Measurements from ENCODE around the gene UST.
A peak's percentile ranks its signal among the peaks of the same experiment; 100 is the strongest.

Gene UST

GRCh38 chr6:149041953-149042352 is 295.1 kb downstream of the UST start:
- in situ Hi-C loops (cut with MboI; ENCODE audit: low pct_unique_long_range_greater_than_20kb, low sequenced_read_pairs, unreplicated experiment), result no loop called here
- TF ChIP-seq CTCF (IDR thresholded peaks at IDR 0.05; ENCODE audit: extremely low read depth, insufficient read depth, missing control alignments), result no peak
- DNase-seq (ENCODE audit: low spot score), result no peak

GRCh38 chr6:149043476-149044130 is 296.8 kb downstream of the UST start:
- in situ Hi-C loops (cut with MboI; ENCODE audit: low pct_unique_long_range_greater_than_20kb, low sequenced_read_pairs, unreplicated experiment), result no loop called here
- no peak for DNase-seq (ENCODE audit: low spot score)
- peak; percentile 46 for TF ChIP-seq CTCF (IDR thresholded peaks at IDR 0.05; ENCODE audit: extremely low read depth, insufficient read depth, missing control alignments)

GRCh38 chr6:149044528-149044927 is 297.7 kb downstream of the UST start:
- DNase-seq (ENCODE audit: low spot score), result no peak
- no peak for TF ChIP-seq CTCF (IDR thresholded peaks at IDR 0.05; ENCODE audit: extremely low read depth, insufficient read depth, missing control alignments)
- in situ Hi-C loops (cut with MboI; ENCODE audit: low pct_unique_long_range_greater_than_20kb, low sequenced_read_pairs, unreplicated experiment), result no loop called here

GRCh38 chr6:149045404-149045803 is 298.6 kb downstream of the UST start:
- in situ Hi-C loops (cut with MboI; ENCODE audit: low pct_unique_long_range_greater_than_20kb, low sequenced_read_pairs, unreplicated experiment), result no loop called here
- peak; percentile 35 for TF ChIP-seq CTCF (IDR thresholded peaks at IDR 0.05; ENCODE audit: extremely low read depth, insufficient read depth, missing control alignments)
- DNase-seq (ENCODE audit: low spot score), result no peak

GRCh38 chr6:149046164-149046821 is 299.5 kb downstream of the UST start:
- DNase-seq (ENCODE audit: low spot score), result no peak
- in situ Hi-C loops (cut with MboI; ENCODE audit: low pct_unique_long_range_greater_than_20kb, low sequenced_read_pairs, unreplicated experiment), result no loop called here
- TF ChIP-seq CTCF (IDR thresholded peaks at IDR 0.05; ENCODE audit: extremely low read depth, insufficient read depth, missing control alignments), result no peak

GRCh38 chr6:149046822-149047246 is 300.0 kb downstream of the UST start:
- in situ Hi-C loops (cut with MboI; ENCODE audit: low pct_unique_long_range_greater_than_20kb, low sequenced_read_pairs, unreplicated experiment), result no loop called here
- no peak for TF ChIP-seq CTCF (IDR thresholded peaks at IDR 0.05; ENCODE audit: extremely low read depth, insufficient read depth, missing control alignments)
- no peak for DNase-seq (ENCODE audit: low spot score)
